GM20431 (cell line): ENCODE results near the gene KDM7A.
"Not testable (repeated sequence)": the region's sequence is repeated elsewhere in the genome, so short reads cannot be mapped to it uniquely, and the experiment has no call there.

Source experiments
- in situ Hi-C: fragments of 300-500 bp; cut with MseI, MboI; formaldehyde crosslinking; loops from one replicate; pipeline ENCODE4 v1.15.0; 2020; ENCODE audit warnings: low sequenced_read_pairs; ENCODE audit not compliant: unreplicated experiment

KDM7A gene

GRCh38 chr7:140176811-140177702, at the start of gene KDM7A:
Gene KDM7A (minus strand): TSS chr7:140176983. CDS start chr7:140176937, 46 bp downstream.
- in situ Hi-C loops, result no loop called here

GRCh38 chr7:140225562-140226249, 48.9 kb upstream of the KDM7A start:
- in situ Hi-C loops, result no loop called here

- in situ Hi-C loops, result no loop called here
These were observed 46.9 kb upstream of the KDM7A start for GRCh38 chr7:140223515-140224221.

GRCh38 chr7:140222814-140223213, 46.0 kb upstream of the KDM7A start:
- in situ Hi-C loops, result no loop called here

- in situ Hi-C loops, result no loop called here
These were observed 43.1 kb upstream of the KDM7A start for GRCh38 chr7:140219672-140220524.

GRCh38 chr7:140218656-140219055, 41.9 kb upstream of the KDM7A start:
- in situ Hi-C loops, result no loop called here

GRCh38 chr7:140217750-140218501, 41.1 kb upstream of the KDM7A start:
- in situ Hi-C loops, result no loop called here

- in situ Hi-C loops, result no loop called here
These were observed 38.5 kb upstream of the KDM7A start for GRCh38 chr7:140215281-140215680.

GRCh38 chr7:140214075-140214684, 37.4 kb upstream of the KDM7A start:
- in situ Hi-C loops, result no loop called here

- in situ Hi-C loops, result no loop called here
These were observed 36.9 kb upstream of the KDM7A start for GRCh38 chr7:140213684-140214074.

- in situ Hi-C loops, result no loop called here
These were observed 35.5 kb upstream of the KDM7A start for GRCh38 chr7:140212100-140212881.

GRCh38 chr7:140211698-140212097, 34.9 kb upstream of the KDM7A start:
- in situ Hi-C loops, result no loop called here

- in situ Hi-C loops, result no loop called here
These were observed 33.3 kb upstream of the KDM7A start for GRCh38 chr7:140209866-140210609.

- in situ Hi-C loops, result no loop called here
These were observed 30.0 kb upstream of the KDM7A start for GRCh38 chr7:140206616-140207389.

- in situ Hi-C loops, result no loop called here
These were observed 28.8 kb upstream of the KDM7A start for GRCh38 chr7:140205600-140205999.

GRCh38 chr7:140203556-140203955, 26.8 kb upstream of the KDM7A start:
- in situ Hi-C loops, result no loop called here

- in situ Hi-C loops, result not testable (repeated sequence)
These were observed 26.2 kb upstream of the KDM7A start for GRCh38 chr7:140202942-140203341.
